Parathyroid adenoma (tissue), 2 donors: ENCODE results near the gene PER1.

Source experiments
- H2AFZ ChIP-seq: fragments of 300-600 bp; sonication (generic); one replicate; pipeline ENCODE4 v1.7.0; 2017; ENCODE audit warnings: antibody characterized with exemption, mild to moderate bottlenecking
- H3K27ac ChIP-seq: fragments of 300-600 bp; sonication (generic); one replicate; pipeline ENCODE4 v1.7.0; 2017
- H3K27me3 ChIP-seq: fragments of 300-600 bp; sonication (generic); one replicate; pipeline ENCODE4 v1.7.0; 2017; ENCODE audit warnings: low read length; ENCODE audit not compliant: control insufficient read depth, insufficient read depth
- H3K36me3 ChIP-seq: fragments of 300-600 bp; sonication (generic); one replicate; pipeline ENCODE4 v1.7.0; 2017; ENCODE audit warnings: low read length; ENCODE audit not compliant: control insufficient read depth, insufficient read depth
- H3K4me1 ChIP-seq: fragments of 300-600 bp; sonication (generic); one replicate; pipeline ENCODE4 v1.7.0; 2017; ENCODE audit warnings: control low read depth
- H3K4me2 ChIP-seq: fragments of 300-600 bp; sonication (generic); one replicate; pipeline ENCODE4 v1.7.0; 2017; ENCODE audit warnings: low read length
- H3K4me3 ChIP-seq: fragments of 300-600 bp; sonication (generic); one replicate; pipeline ENCODE4 v1.7.0; 2017; ENCODE audit warnings: low read depth, low read length
- H3K79me2 ChIP-seq: fragments of 300-600 bp; sonication (generic); one replicate; pipeline ENCODE4 v1.7.0; 2017; ENCODE audit warnings: control low read depth
- H3K9ac ChIP-seq: fragments of 300-600 bp; sonication (generic); one replicate; pipeline ENCODE4 v1.7.0; 2017; ENCODE audit warnings: mild to moderate bottlenecking
- H3K9me3 ChIP-seq: fragments of 300-600 bp; sonication (generic); one replicate; pipeline ENCODE4 v1.7.0; 2017; ENCODE audit warnings: low read length; ENCODE audit not compliant: control insufficient read depth
- TF ChIP-seq, protein P1 (sequence below): fragments of 300-600 bp; sonication (generic); IDR thresholded peaks from one replicate; pipeline ENCODE4 v1.7.0; 2017; ENCODE audit warnings: antibody characterized with exemption, mild to moderate bottlenecking
- donor health status: primary hyperparathyroidism.

The PER1 gene

DNA sequence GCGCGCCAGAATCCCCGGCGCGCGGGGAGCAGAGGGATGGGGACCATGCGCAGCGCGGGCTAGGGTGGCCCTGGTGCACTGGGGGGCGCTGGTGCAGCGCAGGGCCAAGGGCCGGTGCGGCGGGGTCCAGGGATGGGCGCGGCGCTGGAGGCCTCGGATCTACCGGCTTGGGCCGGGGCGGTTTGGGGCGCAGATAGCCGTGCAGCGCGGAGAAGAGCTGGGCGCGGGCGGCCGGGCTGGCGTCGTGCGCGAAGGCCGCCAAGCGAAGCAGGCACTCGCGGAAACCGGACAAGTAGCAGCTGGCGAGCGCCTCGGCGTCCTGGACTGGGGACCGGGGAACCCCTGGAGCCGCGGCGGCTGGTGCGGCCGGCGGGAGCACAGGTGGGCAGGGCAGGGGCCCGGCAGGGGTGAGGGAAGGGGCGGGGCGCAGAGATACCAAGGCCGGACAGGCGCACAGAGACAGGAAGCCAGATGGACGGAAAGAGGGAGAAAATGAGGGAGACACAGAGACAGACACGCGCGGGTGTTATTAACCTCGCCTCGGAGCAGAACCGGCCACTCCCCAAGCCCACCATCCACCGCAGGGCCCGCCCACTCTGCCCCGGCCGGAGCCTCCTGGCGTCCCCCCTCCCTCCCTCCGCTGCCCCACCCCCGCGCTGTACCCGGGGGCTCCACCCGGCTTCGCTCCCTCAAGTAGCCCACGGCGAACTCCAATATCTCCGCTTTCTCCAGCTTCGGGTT is 30.4 kb downstream of the PER1 start:
- peaks cover 43% of the 10 kb centered on the region for H3K4me1 ChIP-seq
- H3K79me2 ChIP-seq: no peaks in the 10 kb centered on the region
- peak overlapping the region; percentile 82 for H3K4me2 ChIP-seq
- H2AFZ ChIP-seq: peak overlapping the region; percentile 87
- H3K36me3 ChIP-seq: no peaks in the 10 kb centered on the region
- H3K9ac ChIP-seq: no peak overlapping the region
- H3K27me3 ChIP-seq: peaks cover 2% of the 10 kb centered on the region
- H3K9me3 ChIP-seq: no peaks in the 10 kb centered on the region
- TF ChIP-seq, protein P1, sequence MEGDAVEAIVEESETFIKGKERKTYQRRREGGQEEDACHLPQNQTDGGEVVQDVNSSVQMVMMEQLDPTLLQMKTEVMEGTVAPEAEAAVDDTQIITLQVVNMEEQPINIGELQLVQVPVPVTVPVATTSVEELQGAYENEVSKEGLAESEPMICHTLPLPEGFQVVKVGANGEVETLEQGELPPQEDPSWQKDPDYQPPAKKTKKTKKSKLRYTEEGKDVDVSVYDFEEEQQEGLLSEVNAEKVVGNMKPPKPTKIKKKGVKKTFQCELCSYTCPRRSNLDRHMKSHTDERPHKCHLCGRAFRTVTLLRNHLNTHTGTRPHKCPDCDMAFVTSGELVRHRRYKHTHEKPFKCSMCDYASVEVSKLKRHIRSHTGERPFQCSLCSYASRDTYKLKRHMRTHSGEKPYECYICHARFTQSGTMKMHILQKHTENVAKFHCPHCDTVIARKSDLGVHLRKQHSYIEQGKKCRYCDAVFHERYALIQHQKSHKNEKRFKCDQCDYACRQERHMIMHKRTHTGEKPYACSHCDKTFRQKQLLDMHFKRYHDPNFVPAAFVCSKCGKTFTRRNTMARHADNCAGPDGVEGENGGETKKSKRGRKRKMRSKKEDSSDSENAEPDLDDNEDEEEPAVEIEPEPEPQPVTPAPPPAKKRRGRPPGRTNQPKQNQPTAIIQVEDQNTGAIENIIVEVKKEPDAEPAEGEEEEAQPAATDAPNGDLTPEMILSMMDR: peak; percentile 71
- H3K27ac ChIP-seq: peak overlapping the region; percentile 52
- peak overlapping the region; percentile 80 for H3K4me3 ChIP-seq

DNA sequence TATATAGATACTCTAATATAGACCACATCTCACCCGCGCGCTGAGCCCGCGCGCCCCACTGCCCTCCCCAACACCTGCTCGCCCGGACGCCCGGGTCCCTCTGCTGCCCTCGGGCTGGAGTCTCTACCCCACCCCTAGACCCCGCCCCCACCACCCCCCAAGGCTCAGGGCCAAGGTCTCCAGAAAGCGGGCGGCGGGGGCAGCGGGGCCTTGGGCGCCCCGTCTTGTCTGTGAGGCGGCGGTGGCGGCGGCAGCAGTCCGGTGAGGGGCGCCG is 30.9 kb downstream of the PER1 start:
- Histone ChIP-seq H3K9ac (no peak overlapping the region), H2AFZ (peak overlapping the region; percentile 87), H3K9me3 (no peaks in the 10 kb centered on the region), H3K27ac (peak overlapping the region; percentile 52), H3K36me3 (no peaks in the 10 kb centered on the region), H3K4me1 (peaks cover 40% of the 10 kb centered on the region), H3K4me2 (peak overlapping the region; percentile 82), H3K4me3 (peak overlapping the region; percentile 80), H3K27me3 (peaks cover 2% of the 10 kb centered on the region), H3K79me2 (no peaks in the 10 kb centered on the region)
- TF ChIP-seq, protein P1: no peak

DNA sequence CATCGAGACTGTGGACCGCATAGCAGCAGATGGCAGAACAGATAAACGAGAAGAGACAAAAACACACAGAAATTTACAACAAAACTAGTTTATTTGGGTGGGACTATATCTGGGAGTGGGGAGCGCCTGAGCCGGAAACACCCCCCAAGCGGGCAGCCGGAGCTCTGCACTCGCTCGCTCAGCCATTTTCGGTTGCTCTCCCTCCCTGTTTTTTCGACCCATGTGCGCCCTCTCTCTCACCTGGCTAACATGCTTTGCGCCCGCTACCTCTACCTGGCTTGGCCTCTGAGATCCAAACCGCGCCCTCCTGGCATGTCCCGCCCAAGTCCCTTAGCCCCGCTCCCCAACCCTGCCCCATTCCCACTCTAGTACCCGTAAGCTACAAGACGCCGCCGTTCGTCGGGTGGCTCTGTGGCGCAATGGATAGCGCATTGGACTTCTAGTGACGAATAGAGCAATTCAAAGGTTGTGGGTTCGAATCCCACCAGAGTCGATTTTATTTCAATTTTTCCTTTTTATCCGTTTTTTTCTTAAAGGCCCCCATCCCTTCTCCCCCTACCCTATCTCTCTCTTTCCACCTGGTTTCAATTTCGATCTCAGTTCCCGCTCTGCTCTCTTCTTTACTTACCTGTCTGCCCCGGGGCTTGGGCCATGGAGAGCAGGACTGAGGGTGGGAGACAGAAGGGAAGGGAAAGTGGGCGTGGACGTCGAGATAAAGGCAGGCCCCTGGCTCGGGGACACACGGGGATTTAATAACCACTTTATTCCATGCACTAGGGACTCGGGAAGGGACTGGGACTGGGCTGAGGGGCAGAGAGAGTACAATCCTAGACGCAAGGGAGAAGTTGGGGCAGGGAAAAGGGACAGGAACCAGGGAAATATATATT is 31.4 kb downstream of the PER1 start:
- peak overlapping the region; percentile 87 for H2AFZ ChIP-seq
- H3K9ac ChIP-seq: no peak overlapping the region
- H3K4me3 ChIP-seq: peak overlapping the region; percentile 58
- H3K27me3 ChIP-seq: peaks cover 2% of the 10 kb centered on the region
- no peaks in the 10 kb centered on the region for H3K79me2 ChIP-seq
- TF ChIP-seq, protein P1: no peak
- peaks cover 35% of the 10 kb centered on the region for H3K4me1 ChIP-seq
- H3K9me3 ChIP-seq: no peaks in the 10 kb centered on the region
- peak overlapping the region; percentile 78 for H3K27ac ChIP-seq
- H3K4me2 ChIP-seq: peak overlapping the region; percentile 82
- H3K36me3 ChIP-seq: no peaks in the 10 kb centered on the region

DNA sequence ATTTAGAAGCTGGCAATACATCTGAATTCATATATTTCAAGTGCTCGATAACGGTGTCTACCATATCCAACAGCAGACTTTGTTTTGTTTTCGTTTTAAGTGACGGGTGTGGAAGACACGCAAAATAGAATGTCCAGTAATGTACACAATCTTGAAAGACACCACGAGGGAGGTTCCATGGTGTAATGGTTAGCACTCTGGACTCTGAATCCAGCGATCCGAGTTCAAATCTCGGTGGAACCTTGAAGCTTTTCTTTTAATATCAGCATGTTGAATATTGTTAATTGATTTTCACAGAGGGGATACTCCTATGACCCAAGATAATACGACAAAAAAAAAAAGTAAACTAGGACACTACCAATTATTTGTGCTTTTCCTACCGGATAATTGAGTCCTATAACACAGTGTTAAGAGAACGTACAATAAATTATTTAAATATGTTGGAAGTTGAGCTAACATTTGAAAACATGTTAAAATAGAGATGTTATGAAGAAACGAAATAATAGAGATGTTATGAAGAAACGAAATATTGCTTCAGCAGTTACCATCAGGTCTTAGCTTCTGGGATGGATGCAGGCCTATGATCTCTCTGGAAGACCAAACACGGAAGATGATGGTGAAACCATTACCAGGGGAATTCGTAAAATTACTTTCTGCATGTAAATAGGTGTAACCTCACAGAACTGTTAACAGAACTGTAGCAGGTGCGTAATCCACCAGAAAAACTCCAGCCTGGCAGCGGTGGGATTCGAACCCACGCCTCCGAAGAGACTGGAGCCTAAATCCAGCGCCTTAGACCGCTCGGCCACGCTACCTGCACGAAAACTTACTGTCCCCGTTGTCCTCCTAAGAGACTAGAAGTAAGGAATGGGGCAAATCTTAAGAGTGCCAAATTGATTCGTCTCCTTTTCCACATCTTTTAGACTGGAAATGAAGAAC is 32.4 kb downstream of the PER1 start:
- TF ChIP-seq, protein P1: no peak
- Histone ChIP-seq H3K79me2 (no peaks in the 10 kb centered on the region), H3K9me3 (no peaks in the 10 kb centered on the region), H3K4me3 (peak overlapping the region; percentile 58), H3K27ac (peak overlapping the region; percentile 78), H3K9ac (no peak overlapping the region), H3K4me2 (peak overlapping the region; percentile 82), H3K4me1 (peaks cover 31% of the 10 kb centered on the region), H3K36me3 (no peaks in the 10 kb centered on the region), H3K27me3 (peaks cover 2% of the 10 kb centered on the region), H2AFZ (peak overlapping the region; percentile 87)
